Measurements from ENCODE around the gene ROCK1. TPM values are rescaled to one million over a fixed set of nuclear protein-coding genes. Genes with fewer than 3 reads are reported as not detected.
A peak's percentile ranks its signal among the peaks of the same experiment; 100 is the strongest.
"Not testable (repeated sequence)": the region's sequence is repeated elsewhere in the genome, so short reads cannot be mapped to it uniquely, and the experiment has no call there.

The ROCK1 gene
- total RNA-seq, 1 donor from 2014 or later = 61.2 TPM

DNA sequence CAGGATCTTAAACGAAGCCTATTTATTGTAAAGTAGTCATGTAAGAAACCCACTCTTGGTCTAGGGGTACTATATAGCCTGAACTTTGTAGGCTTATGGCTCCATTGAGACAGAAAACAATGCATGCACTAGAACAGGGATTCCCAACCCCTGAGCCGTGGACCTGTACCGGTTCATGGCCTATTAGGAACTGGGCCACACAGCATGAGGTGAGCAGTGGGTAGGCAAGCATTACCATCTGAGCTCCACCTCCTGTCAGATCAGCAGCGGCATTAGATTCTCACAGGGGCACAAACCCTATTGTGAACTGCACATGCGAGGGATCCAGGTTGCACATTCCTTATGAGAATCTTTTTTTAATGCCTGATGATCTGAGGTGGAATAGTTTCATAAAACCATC is 59.2 kb downstream of the ROCK1 start:
- DNase-seq = no peak

DNA sequence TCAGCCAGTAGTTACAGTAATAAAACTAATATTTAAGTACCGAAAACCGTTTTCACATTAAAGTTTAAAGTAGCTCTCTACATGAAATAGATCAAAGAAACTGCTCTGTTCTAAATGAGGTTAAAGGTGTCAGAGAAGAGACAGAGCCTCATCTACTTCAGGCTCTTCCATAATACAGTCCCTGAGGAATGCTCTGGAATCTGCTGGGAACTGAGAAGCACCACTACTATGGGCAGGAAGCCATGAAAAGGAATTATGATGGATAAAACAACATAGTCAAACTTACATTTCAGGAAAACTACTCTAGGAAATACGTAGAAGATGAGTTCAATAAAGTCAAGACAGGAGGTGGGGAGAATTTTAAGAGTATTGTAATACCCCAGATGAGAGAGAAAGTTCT is 60.0 kb downstream of the ROCK1 start:
- no peak for DNase-seq

GRCh38 chr18:21049306-21049705 is 62.3 kb downstream of the ROCK1 start:
- DNase-seq = no peak

DNA sequence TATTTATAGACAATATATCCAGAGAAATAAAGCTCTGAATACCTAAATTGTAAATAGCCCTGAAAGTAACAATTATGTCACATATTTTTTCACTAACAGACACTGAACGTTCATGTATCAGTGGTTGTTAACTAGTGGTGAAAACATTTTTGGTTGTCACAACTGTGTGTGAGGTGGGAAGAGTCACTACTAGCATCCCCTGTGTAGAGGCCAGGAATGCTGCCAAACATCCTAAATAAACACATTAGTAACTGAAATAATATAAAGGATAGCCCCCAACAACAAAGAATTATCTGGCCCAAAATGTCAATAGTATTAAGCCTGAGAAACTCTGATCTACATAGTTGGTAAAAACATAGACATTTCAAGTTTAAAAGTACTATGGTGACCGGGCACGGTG is 64.5 kb downstream of the ROCK1 start:
- no peak for DNase-seq

DNA sequence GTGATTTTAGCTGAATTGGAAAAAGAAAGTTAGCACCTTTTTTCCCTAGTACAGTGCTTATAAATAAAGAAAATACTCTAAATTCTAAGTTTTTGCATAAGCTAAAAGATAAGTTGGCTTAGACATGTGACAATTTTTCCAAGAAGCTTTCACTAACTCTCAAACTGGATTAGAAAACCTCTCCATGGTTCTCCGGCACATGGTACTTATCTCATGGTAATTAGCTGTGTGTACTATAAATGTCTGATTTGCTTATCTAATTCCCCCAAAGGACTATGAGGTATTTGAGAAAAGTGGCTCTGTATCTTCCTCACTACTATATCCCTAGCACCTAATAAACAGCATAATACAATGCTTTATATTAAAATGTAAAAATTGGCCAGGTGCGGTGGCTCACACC is 71.1 kb downstream of the ROCK1 start:
- DNase-seq = no peak

- DNase-seq = no peak
These were observed 73.4 kb downstream of the ROCK1 start for GRCh38 chr18:21038201-21038600.

DNA sequence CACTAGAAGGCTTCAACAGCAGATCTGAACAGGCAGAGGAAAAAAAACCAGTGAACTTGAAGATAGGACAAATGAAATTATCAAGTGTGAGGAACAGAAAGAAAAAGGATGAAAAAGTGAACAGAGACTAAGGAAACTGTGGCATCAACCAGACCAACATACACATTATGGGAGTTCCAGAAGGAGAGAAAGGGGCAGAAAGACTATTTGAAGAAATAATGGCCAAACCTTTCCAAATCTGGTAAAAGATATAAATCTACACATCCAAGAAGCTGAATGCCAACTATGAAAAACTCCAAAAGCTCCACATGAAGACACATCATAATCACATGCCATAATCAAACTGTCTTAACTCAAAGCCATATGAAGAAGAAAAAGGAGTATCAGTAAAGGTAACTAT is 79.8 kb downstream of the ROCK1 start:
- DNase-seq = no peak

DNA sequence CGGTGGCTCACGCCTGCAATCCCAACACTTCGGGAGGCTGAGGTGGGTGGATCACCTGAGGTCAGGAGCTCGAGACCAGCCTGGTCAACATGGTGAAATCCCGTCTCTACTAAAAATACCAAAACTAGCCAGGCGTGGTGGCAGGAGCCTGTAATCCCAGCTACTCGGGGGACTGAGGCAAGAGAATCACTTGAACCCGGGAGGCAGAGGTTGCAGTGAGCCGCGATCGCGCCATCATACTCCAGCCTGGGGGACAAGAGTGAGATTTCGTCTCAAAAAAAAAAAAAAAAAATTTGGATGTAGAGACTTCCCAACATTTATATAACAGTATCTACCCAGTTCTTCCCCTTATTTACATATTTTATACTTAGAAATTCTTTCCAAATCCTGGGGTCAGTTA is 93.4 kb downstream of the ROCK1 start:
- not testable (repeated sequence) for DNase-seq

DNA sequence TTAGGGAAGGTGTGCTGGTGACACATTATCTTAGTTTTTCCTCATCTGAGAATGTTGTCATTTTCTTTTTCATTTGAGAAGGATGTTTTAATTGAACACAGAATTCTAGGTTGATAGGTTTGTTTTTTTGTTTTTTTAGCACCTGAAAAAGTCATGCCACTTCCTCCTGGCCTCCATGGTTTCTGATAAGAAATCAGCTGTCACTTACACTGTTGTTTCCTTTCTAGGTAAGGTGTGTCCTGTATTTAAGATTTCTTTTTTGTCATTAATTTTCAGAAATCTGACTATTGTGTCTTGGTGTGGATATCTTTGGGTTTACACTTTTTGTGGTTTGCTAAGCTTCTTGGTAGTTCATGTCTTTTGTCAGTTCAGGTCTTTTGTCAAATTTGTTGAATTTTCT is 99.3 kb downstream of the ROCK1 start:
- DNase-seq = no peak

DNA sequence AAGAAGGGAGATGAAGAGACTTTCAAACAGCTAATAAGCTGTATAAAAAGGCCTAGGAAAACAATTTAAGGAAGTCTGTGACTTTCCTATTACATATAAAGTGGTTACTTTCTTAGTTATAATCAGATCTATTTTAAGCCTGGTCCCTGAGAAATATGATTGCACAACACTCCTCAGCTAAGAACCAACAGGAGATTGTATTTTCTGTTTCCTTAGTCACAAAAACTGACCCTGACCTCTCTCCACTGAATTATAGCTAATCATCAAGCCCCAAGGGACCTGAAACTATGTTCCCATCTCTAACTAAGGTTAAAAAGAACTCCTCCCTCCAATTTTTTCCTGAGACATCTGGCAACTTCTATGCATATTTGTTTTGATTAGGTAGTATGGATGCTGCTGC is 106.9 kb downstream of the ROCK1 start:
- peak; percentile 48 for DNase-seq

- DNase-seq = no peak
These were observed 110.9 kb downstream of the ROCK1 start for GRCh38 chr18:21000667-21001066.

DNA sequence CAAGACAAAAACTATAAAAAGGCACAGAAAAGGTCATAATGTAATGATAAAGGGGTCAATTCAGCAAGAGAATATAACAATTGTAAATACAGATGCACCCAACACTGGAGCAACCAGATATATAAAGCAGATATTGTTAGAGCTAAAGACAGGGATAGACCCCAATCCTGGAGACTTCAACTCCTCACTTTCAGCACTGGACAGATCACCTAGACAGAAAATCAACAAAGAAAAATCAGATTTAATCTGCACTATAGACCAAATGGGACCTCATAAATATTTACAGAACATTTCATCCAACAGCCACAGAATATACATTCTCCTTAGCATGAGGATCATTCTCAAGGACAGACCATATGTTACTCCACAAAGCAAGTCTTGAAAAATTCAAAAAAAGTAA is 114.2 kb downstream of the ROCK1 start:
- no peak for DNase-seq

GRCh38 chr18:20996418-20996817 is 115.2 kb downstream of the ROCK1 start:
- DNase-seq = no peak

DNA sequence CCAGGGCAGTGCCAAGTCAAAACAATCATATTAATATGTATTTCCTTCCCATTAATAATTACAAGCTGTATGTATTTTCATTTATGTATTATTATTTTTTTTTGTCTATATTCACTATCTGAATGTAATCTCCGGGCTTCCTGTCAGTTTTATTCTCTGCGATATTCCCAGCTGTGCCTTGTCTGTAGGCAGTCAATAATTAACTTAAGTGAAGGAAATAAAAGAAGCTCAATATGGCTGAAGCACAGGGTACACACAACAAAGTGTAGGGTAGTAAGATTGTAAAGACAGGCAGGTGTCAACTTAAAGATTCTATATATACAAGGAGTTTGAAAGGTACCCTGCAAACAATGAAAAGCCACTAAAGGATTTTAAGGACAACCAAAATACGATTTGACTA is 122.9 kb downstream of the ROCK1 start:
- DNase-seq = no peak

- no peak for DNase-seq
These were observed 136.5 kb downstream of the ROCK1 start for GRCh38 chr18:20975077-20975476.

DNA sequence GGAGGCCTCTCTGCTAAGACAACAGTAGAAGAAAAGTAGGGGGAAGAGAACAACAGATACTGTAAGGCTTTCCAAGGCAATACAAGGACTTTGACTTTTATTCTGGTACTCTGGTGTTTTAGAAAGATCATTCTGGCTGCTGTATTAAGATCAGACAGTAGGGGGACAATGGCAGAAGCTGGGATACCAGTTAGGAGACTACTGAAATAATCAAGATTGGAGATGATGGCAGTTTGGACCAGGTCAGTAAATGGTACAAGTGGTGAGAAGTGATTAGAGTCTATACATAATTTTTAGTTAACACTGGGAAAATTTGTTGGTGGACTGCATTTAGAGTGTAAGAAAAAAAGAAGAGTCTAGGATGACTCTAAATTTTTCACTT is 139.7 kb downstream of the ROCK1 start:
- peak; percentile 10 for DNase-seq

DNA sequence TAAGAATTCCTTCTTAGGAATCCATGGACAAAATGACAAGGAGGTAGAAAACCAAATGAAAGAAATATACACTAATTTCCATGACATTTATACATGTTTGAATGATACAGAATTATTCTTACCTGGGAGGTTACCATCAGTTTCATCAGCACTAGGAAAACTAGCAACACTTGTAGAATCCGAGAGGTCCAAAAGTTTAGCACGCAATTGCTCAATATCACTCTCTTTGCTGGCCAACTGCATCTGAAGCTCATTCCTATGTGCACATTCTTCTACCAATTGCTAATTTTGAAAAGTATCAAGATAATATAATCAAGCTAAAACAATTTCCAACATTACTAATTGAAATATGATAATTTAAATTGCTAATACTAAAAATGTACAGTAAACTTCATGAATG is 144.8 kb downstream of the ROCK1 start:
- no peak for DNase-seq

DNA sequence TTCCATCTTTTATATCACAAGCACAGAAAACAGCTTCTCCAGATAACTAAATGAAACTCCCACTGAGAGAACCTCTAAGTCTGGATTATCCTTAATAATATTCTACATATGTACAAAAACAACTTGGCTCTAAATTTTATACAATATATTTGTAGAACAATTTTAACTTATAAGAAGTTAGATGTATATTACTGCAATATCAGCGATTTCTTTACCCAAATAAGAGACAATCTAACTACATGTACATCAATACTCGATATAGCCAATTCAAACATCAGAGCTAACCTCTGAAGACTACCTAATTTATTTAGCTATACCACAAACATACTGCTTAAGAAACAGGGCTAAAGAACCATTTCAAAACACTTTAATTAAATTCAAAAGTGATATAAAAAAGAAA is 148.6 kb downstream of the ROCK1 start:
- no peak for DNase-seq

DNA sequence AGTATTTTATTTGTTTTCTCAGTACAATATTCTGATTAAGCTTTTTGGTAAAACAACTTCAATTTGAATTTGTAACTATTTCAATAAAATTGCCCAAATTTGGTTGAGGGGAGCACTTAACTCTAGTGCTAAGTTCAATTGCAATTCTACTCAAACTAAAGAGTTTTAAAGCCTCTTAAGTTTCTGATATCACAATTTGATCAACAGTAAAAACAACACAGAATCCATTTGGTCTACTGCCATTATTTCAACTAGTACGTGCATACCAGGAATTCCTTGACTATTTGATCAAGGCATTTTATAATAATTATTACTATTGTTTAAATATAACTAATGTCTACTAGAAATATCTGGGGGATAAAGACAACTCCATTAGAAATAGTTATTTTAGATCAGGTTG is 150.9 kb downstream of the ROCK1 start:
- DNase-seq = no peak

DNA sequence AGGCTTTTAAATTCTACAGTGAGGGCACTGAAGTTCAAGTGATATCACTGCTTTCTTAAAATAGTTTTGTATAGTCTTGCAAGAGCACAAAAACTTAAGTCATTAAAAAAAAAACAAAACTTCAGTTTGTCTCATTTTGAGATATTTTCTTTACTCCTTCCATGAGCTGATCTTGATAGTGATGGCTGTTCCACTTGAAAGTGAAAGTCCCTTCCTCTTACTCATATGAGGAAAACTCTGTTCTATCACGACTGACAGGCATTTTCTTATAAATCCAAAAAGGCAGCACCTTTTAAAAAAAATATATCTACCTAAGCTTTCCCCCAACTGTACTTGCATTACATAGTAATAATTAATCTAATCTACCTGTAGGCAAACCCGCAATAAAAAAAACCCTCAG is 160.8 kb downstream of the ROCK1 start:
- not testable (repeated sequence) for DNase-seq

Small RNAs within 50 kb of the gene (small RNA-seq; reads per million reads assigned to genes)
- not detected for gene RNU6-120P (ENCODE audit: low replicate concordance)

Other genes with a start within 250 kb of the ROCK1 start
- gene GREB1L, start 130.4 kb upstream of the ROCK1 start, total RNA-seq = 6.8 TPM

All from tongue (tissue), 3 donors.